ENCODE data around the gene TRIM26.

The TRIM26 gene

GRCh38 chr6:30136570-30137286 lies 76.5 kb downstream of the TRIM26 start:
- no peak for TF ChIP-seq CTCF (IDR thresholded peaks at IDR 0.05; ENCODE audit: control insufficient read depth, extremely low read depth, insufficient read depth)
- DNase-seq (ENCODE audit: low read depth), result no peak
- no peak overlapping the region for H3K4me3 ChIP-seq (ENCODE audit: low read depth, low read length)

GRCh38 chr6:30135757-30136156 lies 77.4 kb downstream of the TRIM26 start, which contains the start of gene TRIM40:
Gene TRIM40 (plus strand): TSS chr6:30136140. CDS start chr6:30137037, 897 bp downstream.
- no peak for TF ChIP-seq CTCF (IDR thresholded peaks at IDR 0.05; ENCODE audit: control insufficient read depth, extremely low read depth, insufficient read depth)
- no peak within 1 kb of the TSS for H3K4me3 ChIP-seq (ENCODE audit: low read depth, low read length)
- DNase-seq (ENCODE audit: low read depth), result no peak

- no peak for DNase-seq (ENCODE audit: low read depth)
- TF ChIP-seq CTCF (IDR thresholded peaks at IDR 0.05; ENCODE audit: control insufficient read depth, extremely low read depth, insufficient read depth), result no peak
- H3K4me3 ChIP-seq (ENCODE audit: low read depth, low read length), result no peak overlapping the region
Measured at GRCh38 chr6:30135147-30135546, 78.1 kb downstream of the TRIM26 start.
